IPS-15b (cell line): ENCODE data around the gene GIMAP1.

ENCODE experiments used
- H3K27me3 ChIP-seq: one replicate; pipeline ENCODE4 v1.6.1; 2013; ENCODE audit warnings: low read length; ENCODE audit not compliant: control insufficient read depth, insufficient read depth
- H3K36me3 ChIP-seq: one replicate; pipeline ENCODE4 v1.6.1; 2013; ENCODE audit warnings: low read length; ENCODE audit not compliant: control insufficient read depth, insufficient read depth
- H3K4me1 ChIP-seq: one replicate; pipeline ENCODE4 v1.6.1; 2013; ENCODE audit warnings: mild to moderate bottlenecking, low read length; ENCODE audit not compliant: control insufficient read depth, insufficient read depth
- H3K4me3 ChIP-seq: one replicate; pipeline ENCODE4 v1.5.1; 2013; ENCODE audit warnings: low read depth, low read length
- H3K9ac ChIP-seq: one replicate; pipeline ENCODE4 v1.6.1; 2013; ENCODE audit warnings: low read depth, mild to moderate bottlenecking, low read length
- H3K9me3 ChIP-seq: one replicate; pipeline ENCODE4 v1.6.1; 2013; ENCODE audit warnings: mild to moderate bottlenecking, low read length; ENCODE audit not compliant: control insufficient read depth, insufficient read depth

Gene GIMAP1

DNA sequence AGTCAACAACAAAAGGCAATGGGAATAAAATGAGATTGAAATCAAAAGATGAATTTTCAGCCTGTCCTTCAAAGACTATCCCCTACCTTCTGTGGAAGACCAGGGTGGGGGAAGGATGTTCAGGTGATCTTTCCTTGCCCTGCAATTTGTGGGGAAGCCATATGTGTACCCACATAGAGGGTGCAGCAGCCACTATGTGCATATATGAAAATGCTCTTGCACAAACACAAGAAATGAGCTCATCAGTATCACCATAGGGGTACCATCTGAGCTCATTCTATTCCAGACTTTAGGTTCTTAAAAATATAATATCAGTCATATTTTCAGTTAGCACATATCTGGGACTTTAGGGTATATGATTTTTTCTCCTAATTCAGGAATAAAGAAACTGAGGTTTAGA is 38.5 kb downstream of the GIMAP1 start:
- H3K9me3 ChIP-seq: no peaks in the 10 kb centered on the region
- H3K36me3 ChIP-seq: no peaks in the 10 kb centered on the region
- peaks cover 28% of the 10 kb centered on the region for H3K27me3 ChIP-seq
- H3K9ac ChIP-seq: no peak overlapping the region
- H3K4me1 ChIP-seq: no peaks in the 10 kb centered on the region
- no peak overlapping the region for H3K4me3 ChIP-seq

DNA sequence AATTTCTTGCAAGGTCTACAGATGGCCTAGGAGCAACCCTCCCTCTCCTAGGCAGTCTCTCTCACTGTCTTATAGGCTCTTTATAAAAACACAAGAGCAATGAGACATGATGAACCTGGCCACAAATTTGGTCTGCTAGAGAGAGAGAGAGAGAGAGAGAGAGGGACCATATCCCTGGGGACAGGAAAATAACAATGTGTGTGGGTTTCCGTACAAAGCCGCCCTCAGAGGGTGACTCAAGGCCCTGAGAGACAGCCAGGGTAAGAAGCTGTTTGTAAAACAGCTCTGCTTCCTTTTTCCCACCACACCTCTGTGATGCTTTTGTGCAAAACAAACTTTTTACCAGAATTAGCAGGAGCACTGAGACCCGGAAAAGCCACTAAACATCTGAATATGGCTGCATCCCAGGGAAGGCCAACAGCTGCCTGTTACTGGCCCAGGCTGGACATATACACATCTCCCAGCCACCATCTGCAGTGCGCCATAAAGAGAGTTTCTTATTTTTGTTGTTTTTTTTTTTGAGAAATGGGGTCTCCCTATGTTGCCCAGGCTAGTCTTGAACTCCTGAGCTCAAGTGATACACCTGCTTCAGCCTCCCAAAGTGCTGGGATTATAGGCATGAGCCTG is 39.2 kb downstream of the GIMAP1 start:
- Histone ChIP-seq H3K4me1 (no peaks in the 10 kb centered on the region), H3K36me3 (no peaks in the 10 kb centered on the region), H3K4me3 (no peak overlapping the region), H3K9ac (no peak overlapping the region), H3K9me3 (no peaks in the 10 kb centered on the region), H3K27me3 (peaks cover 23% of the 10 kb centered on the region)

DNA sequence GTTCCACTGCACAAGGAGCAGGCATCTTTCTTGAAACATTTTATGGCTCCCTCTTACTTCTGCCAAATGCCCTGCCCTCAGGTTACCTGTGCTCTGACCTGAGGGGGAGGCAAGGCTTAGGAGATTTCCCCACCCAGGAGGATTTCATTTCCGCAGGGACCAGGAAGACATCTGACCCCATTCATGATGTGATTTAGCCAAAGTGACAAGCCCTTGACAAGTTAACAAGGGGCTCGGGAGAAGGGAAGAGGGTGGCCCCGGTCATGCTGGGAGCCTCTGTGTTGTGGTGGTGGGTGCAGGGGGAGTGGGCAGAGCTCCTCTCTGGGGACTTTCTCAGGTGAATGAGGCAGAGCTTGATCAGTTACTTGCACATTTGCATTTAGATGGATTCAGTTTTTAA is 39.8 kb downstream of the GIMAP1 start:
- no peaks in the 10 kb centered on the region for H3K4me1 ChIP-seq
- H3K9ac ChIP-seq: no peak overlapping the region
- no peaks in the 10 kb centered on the region for H3K36me3 ChIP-seq
- no peak overlapping the region for H3K4me3 ChIP-seq
- H3K27me3 ChIP-seq: peaks cover 20% of the 10 kb centered on the region
- no peaks in the 10 kb centered on the region for H3K9me3 ChIP-seq

DNA sequence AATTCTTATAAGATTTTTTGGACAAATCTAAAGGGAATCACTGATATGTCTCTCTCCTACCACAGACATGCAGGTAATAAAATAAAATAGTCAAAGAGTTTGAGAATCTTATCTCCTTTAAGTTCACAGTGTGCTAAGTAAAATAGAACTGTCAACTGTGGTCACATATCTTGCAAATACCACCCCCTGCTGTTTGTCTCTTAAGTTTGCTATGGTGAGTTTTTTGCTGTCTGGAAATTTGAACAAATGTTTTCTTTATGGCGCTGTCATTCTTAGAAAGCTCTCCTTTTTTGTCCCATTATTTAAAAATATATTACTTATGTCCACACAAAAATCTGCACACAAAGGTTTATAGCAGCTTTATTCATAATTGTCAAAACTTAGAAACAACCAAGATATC is 40.4 kb downstream of the GIMAP1 start:
- Histone ChIP-seq H3K4me1 (no peaks in the 10 kb centered on the region), H3K27me3 (peaks cover 16% of the 10 kb centered on the region), H3K36me3 (no peaks in the 10 kb centered on the region), H3K9me3 (no peaks in the 10 kb centered on the region), H3K4me3 (no peak overlapping the region), H3K9ac (no peak overlapping the region)

DNA sequence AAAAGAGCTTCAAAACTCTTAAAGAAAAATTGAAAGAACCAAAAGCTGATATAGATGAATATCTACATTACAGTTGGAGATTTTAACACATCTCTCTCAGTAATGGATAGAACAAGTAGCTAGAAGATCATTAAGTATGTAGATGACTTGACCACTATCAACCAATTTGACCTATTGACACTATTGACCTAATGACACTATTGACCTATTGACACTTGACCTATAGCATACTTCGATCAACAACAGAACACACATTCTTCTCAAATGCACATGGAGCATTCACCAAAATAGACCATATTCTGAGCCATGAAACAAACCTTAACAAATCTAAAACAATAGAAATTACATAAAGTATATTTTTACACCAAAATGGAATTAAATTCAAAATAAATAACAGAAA is 43.1 kb downstream of the GIMAP1 start:
- Histone ChIP-seq H3K4me3 (no peak overlapping the region), H3K27me3 (peaks cover 3% of the 10 kb centered on the region), H3K4me1 (no peaks in the 10 kb centered on the region), H3K9me3 (no peaks in the 10 kb centered on the region), H3K36me3 (no peaks in the 10 kb centered on the region), H3K9ac (no peak overlapping the region)

DNA sequence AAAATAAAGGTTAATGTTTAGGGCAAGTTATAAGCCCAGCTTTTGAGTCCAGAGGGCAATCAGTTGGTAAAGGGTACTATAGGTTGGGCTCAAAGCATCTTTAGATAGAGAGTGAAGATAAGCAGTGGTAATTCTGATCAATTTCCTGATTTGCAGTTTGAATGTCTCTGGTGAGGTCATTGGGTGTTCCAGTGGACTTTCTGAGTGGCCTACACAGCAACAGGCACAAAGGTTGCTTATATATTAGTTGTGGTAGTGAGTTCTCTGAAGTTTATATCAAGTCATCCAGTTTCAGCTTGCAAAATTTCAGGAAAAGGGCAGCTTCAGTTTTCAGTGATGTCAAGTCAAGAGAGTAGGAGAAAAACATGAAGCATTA is 49.9 kb downstream of the GIMAP1 start:
- H3K9me3 ChIP-seq: no peaks in the 10 kb centered on the region
- no peaks in the 10 kb centered on the region for H3K36me3 ChIP-seq
- no peaks in the 10 kb centered on the region for H3K27me3 ChIP-seq
- no peak overlapping the region for H3K9ac ChIP-seq
- no peak overlapping the region for H3K4me3 ChIP-seq
- H3K4me1 ChIP-seq: no peaks in the 10 kb centered on the region

DNA sequence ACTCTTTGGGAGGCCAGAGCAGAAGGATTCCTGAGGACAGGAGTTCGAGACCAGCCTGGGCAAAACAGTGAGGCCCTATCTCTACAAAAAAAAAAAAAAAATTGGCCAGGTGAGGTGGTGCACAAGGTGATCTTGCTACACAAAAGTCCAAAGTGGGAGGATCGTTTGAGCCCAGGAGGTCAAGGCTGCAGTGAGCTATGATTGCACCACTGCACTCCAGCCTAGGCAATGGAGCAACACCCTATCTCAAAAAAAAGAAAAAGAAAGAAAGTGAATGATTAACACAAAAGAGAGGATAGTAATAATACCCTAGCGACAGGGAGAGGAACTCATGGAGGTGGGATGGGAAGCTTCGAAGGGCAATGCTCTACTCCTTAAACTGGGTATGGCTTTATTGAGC is 53.4 kb downstream of the GIMAP1 start:
- no peaks in the 10 kb centered on the region for H3K9me3 ChIP-seq
- H3K9ac ChIP-seq: no peak overlapping the region
- H3K4me1 ChIP-seq: no peaks in the 10 kb centered on the region
- H3K27me3 ChIP-seq: no peaks in the 10 kb centered on the region
- H3K36me3 ChIP-seq: no peaks in the 10 kb centered on the region
- no peak overlapping the region for H3K4me3 ChIP-seq
